HG03066 (cell line): ENCODE measurements around the gene PCSK5.
"Not testable (repeated sequence)": the region's sequence is repeated elsewhere in the genome, so short reads cannot be mapped to it uniquely, and the experiment has no call there.

Source experiments
- ATAC-seq: cut with Tn5 transposase; IDR thresholded peaks from one replicate; pipeline ENCODE4 v1.9.1; 2021; ENCODE audit warnings: low read depth; ENCODE audit not compliant: unreplicated experiment

Gene PCSK5

DNA sequence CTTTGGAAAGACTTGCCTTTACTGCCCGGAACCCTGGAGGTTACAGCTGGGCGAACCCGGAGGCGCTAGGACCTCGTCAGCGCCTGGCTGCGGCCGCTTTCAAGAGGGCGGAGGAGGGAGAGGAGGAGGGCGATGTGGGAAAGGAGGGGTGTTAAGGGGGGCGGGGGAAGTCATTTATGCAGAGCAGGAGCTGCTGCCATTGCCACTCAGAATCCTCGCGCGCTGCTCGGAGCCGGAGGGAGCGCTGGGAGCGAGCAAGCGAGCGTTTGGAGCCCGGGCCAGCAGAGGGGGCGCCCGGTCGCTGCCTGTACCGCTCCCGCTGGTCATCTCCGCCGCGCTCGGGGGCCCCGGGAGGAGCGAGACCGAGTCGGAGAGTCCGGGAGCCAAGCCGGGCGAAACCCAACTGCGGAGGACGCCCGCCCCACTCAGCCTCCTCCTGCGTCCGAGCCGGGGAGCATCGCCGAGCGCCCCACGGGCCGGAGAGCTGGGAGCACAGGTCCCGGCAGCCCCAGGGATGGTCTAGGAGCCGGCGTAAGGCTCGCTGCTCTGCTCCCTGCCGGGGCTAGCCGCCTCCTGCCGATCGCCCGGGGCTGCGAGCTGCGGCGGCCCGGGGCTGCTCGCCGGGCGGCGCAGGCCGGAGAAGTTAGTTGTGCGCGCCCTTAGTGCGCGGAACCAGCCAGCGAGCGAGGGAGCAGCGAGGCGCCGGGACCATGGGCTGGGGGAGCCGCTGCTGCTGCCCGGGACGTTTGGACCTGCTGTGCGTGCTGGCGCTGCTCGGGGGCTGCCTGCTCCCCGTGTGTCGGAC, at the start of gene PCSK5:
Gene PCSK5, plus strand, starts transcription at position 202 of the 805 bp plus-strand sequence. Its CDS starts 509 bp downstream, at position 711.
- peak; percentile 71 for ATAC-seq

DNA sequence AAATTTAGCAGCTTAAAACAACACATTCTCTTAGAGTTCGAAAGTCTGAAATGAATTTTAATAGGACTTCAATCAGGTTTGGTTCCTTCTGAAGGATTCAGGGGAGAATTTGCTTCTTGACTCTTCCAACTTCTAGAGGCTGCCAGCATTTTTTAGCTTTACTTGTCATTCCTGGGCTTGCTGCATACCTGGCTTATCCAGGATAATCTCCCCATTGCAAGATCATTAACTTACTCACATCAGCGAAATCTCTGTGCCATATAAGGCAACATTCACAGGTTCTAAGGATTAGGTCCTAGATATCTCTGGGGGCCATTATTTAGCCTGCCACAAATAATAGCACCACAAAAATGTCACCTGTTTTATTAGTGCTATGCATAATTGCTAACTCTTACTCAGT, 46.2 kb upstream of the PCSK5 start:
- no peak for ATAC-seq

DNA sequence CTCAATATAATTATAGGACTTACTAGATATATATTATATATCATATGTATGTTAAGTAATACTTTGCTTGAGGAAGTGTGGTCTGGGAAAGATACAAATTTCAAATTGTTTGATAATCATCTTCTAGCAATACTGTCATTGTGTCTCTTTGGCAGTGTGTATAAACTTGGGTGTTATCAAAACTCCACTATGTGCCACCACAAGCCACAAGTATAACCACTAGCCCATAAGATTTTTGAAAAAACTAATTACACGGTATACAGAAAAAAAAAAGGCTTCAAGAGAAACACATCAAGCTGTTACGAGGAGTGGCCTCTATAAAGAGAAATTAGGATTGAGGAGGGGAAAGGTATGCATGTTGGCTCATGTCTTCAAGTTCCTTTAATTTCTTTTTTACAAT, 44.7 kb upstream of the PCSK5 start:
- no peak for ATAC-seq

DNA sequence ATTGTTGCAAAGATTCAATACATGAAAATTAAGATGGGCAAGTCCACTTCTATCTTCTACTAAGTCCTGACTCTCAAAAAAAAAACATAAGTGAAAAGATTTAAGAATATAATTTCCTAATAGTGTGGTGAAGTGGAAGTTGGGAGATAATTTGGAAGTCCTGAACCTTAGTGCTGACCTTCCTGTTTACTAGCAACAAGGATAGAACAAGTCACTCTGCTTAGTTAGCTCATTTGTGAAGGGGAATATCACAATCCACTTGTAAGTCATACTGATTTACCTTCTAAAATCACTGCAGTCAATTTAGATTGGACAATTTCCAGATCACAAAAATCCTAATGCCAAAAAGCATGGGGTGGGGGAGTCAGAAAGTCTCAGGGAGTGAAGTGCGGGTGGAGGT, 43.4 kb upstream of the PCSK5 start:
- ATAC-seq = no peak

DNA sequence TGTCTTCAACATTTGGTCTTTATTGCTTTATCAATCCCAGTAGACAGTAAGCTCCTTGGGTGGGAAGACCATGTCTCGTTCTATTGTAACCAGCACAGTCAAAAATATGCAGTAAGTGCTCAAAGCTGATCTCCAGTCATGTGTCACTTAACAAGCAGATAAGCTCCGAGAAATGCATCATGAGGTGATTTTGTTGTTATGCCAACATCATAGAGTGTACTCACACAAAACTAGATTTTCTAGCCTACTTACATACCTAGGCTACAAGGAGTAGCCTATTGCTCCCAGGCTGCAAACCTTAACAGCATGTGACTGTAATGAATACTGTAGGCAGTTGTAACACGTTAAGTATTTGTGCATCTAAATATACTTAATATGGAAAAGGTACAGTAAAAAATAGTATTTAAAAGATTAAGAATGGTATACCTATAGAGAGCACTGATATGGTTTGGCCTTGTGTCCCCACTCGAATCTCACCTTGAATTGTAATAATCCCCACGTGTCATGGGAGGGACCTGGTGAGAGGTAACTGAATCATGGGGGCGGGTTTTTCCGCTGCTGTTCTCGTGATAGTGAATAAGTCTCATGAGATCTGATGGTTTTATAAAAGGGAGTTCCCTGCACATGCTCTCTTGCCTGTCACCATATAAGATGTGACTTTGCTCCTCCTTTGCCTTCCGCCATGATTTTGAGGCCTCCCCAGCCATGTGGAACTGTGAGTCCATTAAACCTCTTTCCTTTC, 39.8 kb upstream of the PCSK5 start:
- no peak for ATAC-seq

DNA sequence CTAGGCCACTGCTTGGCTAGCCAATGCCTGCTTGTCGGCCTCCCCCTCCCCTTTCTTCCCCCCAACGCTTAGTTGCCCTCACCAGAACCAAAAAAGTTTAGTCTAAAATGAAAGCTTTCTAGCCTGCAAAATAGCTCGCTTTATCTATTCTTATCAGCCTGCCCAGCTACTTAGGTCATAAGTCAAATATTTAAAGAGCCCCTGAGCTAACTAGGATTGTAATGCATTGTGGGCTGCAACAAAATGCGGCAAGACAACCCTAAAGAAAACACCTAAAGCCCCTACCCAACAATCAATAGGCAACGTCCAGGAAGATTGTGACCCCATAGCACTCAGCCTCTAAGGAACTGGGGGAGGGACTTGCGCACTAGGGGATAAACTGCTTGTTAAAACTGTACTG, 38.6 kb upstream of the PCSK5 start:
- no peak for ATAC-seq

DNA sequence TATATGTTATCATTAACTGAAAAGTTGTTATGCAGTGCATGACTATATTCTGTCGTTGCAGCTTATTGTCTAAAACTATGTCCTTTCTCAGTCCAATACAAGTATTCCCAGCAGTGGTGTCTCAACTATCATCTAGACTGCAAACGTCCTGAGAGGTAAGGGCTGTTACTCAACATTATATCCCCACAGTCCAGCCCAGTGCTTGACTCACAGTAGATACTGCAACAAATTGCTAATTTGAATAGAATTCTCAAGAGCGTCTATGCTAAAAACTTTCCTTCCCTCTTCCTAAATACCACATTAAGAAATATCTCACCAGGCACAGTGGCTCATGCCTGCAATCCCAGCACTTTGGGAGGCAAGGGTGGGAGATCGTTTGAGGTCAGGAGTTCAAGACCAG, 37.7 kb upstream of the PCSK5 start:
- no peak for ATAC-seq

DNA sequence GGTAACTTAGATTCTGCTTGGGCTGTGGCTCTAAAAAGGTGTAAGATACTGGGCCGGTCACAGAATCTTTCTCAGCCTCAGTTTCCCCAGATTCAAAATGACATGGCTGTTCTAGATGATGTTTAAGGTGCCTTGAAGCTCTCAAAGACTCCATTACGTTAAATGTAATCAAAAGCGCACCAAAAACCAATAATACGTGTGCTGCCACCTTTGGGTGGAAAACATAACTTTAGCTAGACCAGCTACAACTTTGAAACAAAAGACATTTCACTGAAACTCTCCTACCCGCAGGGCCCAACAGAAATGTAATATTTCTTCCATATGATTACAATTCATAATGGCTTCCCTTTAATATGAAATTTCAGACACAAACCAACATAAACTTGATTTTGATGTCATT, 35.0 kb upstream of the PCSK5 start:
- ATAC-seq = no peak

DNA sequence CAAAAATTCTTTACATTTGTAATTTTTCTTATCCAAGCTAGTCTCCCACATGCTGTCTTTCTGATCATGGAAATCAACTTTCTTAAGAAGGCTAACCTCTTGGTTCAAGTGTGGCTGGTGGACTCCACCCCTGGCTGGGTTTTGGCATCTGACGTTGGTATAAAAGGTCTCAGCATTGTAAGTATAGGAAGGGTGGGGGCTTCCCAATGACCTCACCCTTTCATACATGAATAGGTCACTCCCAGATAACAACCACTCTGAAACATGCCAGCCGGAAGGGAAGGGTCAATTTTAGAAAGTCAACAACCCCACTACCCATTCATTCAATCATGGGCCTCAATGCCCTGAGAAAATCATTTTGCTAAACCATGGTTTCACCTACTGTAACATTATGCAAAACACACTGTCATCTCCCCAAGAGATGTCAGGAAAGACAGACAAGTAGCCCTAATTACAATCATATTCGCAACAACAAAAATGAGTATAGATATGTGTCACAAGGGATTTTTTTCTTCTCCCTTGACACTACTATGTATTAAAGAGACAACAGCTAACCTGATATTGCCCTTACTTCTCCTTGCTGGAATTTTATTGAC, 31.9 kb upstream of the PCSK5 start:
- ATAC-seq = no peak

DNA sequence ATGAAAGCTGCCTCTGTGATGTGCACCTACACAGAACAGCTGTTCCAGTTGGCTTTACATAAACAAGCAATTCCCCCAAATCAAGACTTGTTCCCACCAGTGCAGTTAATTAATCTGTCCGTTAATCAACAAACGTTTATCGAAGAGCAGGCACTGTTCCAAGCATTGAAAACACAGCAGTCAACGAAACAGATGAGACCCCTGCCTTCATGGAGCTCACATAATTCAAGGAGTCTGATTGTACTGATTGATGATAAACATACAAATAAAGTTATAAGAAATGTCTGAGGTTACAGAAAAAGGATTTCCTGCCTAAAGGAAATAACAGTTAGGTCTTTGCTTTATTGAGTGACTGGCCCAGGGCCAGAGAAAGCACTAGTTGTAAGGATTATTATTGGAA, 26.2 kb upstream of the PCSK5 start:
- no peak for ATAC-seq

DNA sequence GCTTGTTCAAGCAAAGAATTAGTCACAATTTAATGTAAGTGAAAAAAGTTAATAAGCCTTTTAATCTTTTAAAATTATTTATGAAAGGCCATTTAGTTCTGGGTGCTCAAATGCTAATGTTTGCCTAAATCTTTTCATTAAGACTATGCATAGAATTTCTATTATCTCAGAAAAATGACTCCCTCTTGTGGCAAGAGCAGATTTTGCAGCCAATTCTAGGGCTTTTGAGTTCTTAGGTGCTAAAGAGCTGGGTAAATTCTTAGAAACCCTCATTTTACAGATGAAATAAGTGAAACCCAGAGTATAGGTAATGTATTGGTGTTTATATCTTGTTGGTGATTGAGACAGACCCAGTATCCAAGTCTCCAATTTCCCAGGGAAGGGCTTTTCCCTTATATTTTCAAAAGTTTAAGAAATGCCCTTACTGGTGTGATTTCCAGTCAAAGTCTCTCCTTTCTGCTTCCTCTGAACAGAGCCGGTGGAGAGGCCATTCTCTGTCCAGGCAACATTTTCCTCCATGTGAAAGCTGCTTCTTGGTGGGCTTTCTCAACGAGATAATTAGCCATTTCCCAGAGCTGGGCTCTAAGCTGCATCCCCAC, 24.1 kb upstream of the PCSK5 start:
- no peak for ATAC-seq

DNA sequence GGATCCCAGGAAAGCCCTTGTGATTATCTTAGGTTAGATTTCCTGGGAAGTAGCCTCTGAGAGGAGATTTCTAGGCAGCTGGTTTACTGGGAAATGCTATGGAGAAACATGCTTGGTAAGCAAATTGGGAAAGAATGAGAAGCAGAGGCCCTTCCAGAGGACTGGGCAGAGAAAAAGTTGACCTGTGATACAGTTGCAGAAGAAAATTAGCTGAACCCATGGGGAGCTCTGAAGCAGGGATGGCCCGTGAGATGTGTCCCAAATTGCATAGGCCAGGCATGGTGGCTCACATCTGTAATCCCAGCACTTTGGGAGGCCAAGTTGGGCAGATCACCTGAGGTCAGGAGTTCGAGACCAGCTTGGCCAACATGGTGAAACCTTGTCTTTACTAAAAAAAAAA, 21.9 kb upstream of the PCSK5 start:
- not testable (repeated sequence) for ATAC-seq

DNA sequence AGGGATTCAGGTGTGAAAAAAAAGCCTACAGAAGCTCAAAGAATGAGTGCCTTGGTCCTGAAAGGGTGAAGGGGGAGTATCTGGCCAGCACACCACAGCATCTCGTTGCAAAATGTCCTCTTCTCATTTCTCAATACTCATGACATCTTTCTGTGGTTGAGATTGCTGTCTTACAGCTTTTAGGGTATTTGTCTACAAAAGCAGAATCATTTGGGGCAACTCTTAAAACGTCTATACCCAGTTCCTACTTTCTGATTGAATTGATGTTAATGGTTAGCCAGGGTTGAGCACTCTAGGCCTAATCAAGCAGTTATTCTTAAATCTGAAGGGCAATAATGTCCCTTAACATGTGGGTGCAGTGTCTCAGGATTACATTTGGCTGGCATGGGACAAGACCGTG, 21.2 kb upstream of the PCSK5 start:
- no peak for ATAC-seq

DNA sequence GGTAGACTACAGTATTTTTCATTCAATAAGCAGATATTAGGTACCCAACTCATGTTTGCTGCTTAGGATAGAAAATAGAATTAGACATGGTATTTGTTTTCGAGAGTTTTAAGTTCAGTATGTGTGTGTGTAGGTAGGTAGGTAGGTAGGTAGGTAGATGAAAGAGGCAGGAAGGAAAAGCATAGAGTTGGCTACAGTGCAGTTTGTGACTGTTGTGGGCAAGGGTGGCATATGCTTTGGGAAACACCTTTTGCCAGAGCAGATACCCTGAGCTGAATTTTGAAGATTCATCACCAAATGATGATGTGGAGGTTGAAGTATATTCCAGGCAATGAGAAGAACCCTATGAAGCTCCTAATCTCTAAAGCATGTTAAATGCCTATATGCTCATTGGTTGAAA, 20.0 kb upstream of the PCSK5 start:
- ATAC-seq = no peak

DNA sequence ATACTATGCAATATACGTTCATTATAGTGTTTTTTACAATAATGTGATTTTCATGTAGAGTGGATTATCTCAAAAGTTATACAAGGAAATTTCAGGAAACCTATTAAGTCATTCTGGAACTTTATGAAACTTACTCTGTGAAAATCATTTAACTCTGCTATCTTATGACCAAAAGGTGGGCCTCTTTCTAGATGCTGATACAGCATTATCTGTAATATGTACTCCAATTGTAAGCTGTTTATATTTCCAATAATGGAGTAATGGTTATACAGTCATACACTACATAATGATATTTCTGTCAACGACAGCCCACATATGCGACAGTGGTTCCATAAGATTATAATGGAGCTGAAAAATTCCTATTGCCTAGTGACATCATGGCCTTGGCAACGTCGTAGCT, 18.8 kb upstream of the PCSK5 start:
- no peak for ATAC-seq

DNA sequence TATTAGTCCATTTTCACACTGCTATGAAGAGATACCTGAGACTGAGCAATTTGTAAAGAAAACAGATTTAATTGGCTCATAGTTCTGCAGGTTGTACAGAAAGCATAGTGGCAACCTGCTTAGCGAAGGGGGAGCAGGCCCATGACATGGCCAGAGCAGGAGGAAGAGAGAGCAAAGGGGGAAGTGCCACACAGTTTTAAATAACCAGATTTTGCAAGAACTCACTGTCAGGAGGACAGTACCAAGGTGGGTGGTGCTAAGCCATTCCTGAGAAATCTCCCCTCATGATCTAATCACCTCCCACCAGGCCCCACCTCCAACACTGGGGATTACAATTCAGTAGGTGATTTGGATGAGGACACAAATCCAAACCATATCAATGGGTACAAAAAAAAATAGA, 16.8 kb upstream of the PCSK5 start:
- no peak for ATAC-seq

DNA sequence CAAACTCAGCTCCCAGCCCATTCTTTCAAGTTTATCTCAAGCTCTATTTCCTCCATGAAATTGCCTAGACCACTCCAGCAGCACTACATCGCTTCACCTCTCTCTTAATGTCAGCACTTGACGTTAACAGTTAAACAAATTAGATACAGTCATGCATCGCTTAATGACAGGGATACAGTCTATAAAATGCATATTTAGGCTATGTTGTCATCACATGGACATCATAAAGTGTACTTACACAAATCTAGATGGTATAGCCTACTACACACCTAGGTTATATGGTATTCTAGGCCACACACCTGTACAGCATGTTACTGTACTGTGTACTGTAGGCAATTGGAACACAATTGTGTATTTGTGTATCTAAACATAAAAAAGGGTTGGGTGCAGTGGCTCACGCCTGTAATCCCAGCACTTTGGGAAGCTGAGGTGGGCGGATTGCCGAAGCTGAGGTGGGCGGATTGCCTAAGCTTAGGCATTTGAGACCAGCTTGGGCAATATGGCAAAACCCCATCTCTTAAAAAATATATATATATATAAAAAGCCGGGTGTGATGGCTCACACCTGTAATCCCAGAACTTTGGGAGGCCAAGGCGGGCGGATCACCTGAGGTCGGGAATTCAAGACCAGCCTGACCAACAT, 13.4 kb upstream of the PCSK5 start:
- ATAC-seq = no peak

DNA sequence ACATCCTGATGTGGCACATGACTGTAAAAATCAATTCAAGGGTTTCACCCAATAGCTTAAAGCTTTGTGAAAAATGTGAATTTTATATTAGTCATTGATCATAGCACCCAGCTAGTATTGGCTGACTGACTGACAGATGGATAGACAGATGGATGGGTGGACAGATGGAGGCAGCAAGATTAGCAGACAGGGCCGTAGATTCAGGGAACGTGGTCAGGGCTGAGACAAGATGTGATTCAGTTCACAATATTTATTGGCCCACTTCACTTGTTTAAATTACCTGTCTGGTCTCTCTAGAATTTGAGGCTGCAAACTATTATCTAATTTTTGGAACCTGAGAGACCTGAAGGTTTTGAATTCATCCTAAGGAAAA, 12.0 kb upstream of the PCSK5 start:
- no peak for ATAC-seq

DNA sequence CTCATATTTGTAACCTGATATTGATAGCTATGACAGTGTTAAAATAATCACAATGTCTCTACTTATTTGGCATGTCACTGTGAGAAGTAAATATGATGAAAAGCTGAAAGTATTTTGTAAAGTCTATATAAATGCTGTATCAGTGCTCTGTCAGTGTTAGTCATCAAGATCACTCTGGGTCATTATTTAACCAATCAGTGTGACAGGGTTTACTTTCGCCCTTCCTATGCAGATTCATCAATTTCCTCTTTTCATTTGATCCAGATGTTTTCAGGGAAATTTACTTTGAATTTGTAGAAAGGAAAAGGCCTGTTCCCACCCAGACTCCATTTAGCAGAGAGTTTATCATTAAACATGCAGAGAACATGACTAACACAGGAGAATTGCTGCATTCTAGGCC, 9.9 kb upstream of the PCSK5 start:
- ATAC-seq = no peak

DNA sequence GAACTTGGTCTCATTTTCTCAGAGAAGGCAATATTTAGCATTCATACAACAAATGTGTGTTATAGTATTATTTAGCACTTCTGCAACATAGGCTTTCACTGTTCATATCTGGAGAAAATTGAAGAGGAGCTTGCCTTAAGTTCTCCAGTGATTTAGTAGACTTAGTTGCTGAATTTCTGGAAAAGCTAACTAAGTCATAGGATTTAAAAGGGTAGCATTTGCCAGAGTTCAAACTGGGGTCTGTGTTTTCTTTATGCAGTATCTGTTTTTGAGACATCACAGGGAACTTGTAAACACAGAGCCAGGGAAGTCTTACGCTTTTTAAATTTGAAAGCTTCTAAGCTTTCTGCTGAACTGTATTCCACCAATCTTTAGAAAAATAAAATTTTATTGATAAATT, 8.7 kb upstream of the PCSK5 start:
- no peak for ATAC-seq

DNA sequence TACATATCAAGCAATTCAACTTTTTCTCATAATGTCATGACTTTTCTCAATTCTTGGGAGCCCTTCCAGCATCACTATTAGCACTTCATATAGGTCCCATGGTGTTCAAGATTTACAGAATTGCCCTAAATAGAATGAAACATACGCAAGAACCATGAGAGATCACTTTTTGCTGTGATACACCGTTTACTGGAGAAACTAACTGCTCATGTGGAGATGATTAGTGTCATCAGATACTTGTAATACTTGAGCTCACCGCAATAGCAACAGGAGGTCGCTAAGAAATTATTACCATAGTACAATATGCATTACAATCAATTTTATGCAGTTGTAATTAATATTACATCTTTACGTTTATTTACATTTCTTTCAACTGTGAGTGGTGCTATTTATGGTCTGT, 4.8 kb upstream of the PCSK5 start:
- no peak for ATAC-seq
